GM18873 (cell line): ENCODE results near the gene PROCA1.
A peak's percentile ranks its signal among the peaks of the same experiment; 100 is the strongest.

ENCODE experiments used
- ATAC-seq: cut with Tn5 transposase; IDR thresholded peaks from one replicate; pipeline ENCODE4 v1.9.1; 2021; ENCODE audit warnings: mild to moderate bottlenecking, moderate library complexity, moderate number of reproducible peaks; ENCODE audit not compliant: unreplicated experiment, low FRiP score

Gene PROCA1

DNA sequence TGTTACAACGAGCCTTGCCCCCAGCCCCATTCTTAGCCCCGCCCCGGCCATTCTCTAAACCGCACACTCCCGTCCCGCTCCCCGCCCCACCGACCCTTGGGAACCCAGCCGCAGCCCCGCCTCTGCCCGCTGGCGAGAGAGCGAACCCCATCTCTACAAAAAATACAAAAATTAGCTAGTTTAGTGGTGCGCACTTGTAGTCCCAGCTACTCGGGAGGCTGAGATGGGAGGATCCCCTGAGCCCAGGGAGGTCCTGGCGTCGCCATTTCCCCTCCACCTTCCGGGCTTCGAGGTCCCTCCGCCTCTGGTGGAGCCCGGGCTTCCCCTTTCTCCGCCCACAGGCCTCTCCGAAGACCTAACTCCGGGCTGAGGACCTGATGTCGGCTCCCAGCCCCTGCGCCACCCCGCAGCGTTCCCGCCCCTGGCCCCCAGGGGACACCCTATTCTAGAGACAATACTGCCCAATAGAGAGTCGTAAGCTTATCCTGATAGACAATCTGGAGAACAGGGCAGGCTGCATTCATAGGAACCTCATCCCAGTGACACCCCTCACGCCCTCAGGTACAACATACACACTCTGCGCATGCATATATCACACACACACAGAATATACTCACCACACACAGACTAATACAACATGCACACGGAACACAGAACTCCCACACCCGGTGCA is 480 bp upstream of the PROCA1 start:
- ATAC-seq, result no peak

GRCh38 chr17:28710861-28711722 is 596 bp downstream of the PROCA1 start:
- peak; percentile 62 for ATAC-seq

- ATAC-seq, result no peak
Measured at GRCh38 chr17:28707339-28707720, 4.4 kb downstream of the PROCA1 start.

DNA sequence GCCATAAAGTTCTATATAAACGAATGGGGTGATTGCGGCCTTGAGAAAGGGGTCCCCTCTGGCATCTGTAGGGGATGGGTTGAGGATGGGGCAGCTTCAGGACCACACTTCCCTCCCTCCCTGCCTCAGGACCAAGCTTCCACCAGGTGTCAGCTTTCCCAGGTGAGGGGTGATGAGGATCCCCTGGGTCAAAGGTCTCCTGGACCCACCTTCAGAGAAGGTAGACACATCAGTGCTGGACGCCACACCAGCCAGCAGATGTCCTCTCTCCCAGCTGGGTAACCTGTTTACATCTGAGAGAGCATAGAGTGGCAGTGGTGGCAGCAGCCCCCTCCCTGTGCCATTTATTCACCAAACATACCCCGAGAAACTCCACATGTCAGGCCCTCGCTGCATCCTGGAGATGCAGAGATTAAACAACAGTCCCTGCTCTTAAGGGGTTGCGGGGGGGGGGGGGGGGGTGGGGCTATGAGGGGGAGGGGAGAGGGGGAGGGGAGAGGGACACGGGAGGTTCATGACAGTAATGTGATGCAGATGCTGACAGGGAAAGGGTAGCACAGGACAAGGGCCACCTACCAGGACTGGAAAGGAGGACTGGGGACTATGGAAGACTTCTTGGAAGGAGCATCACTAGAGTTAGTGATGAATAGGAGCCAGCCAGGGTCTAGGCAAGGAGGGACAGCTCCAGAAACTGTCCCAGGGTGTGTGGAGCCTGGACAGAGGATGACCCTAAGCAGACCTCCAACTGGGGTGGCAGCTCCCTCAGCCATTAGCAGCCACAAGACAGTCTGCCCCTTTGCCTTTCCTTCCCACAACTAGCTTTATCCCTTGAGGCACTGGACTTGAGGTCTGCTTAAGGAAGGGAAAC is 5.0 kb downstream of the PROCA1 start:
- no peak for ATAC-seq

DNA sequence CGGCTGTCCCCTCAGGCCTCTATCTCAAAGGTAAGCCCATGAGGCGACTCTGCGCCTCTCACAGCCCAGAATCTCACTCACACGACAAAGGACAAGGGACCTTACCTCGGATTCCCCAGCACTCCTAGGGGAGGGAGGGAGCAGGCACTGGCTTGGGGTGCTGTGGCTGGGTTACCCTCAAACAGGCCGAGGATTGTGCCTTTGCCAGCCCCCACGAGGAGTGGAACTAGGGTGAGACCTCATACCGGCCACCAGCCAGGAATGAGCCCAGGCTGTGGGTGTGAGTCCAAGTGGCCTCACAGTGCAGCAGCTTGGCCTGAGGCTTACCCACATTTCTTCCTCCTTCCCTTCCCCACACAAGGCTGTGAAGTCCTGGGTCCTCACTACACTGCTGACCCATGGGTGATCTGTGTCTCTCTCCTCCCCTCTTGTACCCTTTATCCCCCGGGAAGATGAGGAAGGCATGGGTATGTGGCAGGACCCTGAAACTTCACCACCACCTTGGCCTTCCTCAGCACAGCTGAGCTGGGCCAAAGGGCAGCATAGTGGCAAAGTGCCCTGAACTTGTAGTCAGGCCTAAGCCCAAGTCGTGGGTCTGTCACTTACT is 5.9 kb downstream of the PROCA1 start:
- ATAC-seq, result no peak

DNA sequence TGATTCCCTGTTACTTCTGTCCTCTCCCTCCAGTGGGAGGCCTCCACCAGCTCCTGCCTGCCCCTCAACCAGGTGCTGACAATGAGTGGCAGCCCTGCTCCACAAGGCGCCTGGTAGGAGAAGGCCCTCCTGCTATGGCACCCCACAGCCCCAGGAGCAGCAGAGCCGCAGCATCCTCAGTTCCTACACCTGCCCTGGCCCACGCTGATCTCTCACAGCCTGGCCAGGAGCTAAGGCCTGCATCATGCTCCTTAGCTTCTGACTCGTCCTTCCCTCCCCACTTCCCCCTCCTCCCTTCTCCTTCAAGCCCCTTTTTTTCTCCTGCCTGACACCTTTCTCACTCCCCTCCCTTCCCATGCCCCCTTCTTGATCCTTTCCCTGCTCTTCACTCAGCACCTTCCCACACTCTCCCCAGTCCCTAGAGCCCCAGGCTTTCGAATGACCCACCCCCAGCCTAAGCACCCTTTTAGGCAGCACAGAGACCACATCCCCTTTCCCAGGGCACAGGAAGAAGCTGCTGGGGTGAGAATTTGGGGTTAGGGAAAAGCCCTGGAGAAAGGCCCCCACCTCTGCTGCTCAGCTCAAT is 6.5 kb downstream of the PROCA1 start:
- ATAC-seq, result no peak

DNA sequence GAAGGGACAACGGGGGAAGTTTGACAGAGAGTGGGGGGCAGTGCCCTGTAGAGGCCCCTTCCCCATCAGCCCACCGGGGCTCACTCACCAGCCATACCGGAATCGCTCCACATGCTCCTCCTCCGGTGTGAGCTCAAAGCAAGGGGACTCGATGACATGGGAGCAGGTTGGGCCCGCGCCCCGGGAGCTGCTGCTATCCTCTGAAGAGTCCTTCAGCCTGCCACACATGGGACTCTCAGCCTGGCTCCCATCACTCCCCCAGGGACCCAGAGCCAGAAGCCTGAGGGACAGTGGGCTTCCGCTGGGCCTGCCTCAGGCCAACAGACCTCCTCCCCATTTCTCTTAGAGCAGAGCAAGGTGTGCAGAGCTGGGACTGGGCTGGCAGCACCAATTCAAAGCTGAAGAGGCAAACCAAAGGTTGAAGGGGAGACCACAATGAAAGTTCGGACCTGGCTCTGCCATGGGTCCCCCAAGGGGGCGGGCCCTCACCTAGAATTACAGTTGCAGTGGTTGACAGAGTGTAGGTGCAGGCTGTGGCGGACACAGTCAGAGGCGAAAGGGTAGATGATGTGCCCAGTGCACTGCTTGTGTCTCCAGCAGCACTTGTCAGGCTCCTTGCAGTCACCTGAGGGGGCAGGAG is 7.3 kb downstream of the PROCA1 start:
- no peak for ATAC-seq

GRCh38 chr17:28703552-28704218 is 8.0 kb downstream of the PROCA1 start:
- ATAC-seq, result no peak

DNA sequence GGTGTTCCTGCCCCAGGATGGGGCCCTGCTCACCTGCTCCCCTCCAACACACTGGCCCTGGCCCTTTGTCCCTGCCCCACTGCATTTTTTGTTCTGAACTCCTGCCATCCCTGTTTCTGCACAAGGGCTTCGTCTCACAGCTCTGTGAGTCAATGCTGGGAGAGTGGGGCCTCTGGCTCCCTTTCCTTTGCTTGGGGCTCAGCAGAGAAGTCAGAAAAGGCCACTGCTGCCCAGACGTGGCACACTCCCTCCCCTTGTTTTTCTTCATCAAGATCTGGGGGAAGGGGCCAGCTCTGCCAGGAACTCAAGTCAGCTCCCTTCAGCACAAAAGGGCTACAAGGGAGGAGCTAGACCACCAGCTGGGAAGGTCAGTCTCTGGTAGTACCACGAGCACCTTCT is 8.9 kb downstream of the PROCA1 start:
- no peak for ATAC-seq

DNA sequence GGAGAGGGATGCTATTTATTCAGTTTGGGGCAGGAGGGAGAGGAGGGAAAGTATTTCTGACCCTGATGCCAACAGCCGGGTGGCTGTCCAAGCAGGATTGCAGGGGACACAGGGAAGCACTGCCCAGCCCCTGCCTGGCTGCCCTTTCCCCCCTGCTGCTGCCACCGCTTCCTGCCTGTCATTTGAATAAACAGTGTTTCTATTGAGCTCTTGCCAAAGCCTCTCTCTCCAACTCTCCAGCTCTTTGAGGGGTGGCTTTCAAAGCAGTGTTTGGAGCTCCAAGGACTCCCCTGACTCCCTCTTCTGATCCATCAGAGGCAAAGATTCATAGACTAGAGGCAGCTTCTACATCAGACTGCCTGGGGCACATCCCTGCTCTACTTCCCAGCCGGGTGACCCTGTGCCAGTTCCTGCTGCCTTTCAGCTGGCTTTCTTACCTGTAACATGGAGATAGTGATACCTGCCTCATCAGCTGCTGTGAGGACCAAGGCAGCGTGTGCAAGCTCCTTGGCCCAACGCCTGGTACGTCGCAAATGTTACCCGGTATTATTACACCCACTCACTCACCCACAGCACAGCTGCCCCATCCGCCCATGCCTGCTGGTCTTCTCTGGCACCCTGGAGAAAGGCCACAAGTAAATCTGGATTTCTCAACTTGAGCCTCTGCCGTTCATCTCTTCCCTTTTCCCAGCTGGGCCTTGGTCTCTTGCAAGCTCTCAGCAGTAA is 9.5 kb downstream of the PROCA1 start:
- no peak for ATAC-seq

GRCh38 chr17:28700830-28701492 is 10.7 kb downstream of the PROCA1 start:
- ATAC-seq, result no peak

- no peak for ATAC-seq
Measured at GRCh38 chr17:28700278-28700677, 11.4 kb downstream of the PROCA1 start.

- ATAC-seq, result no peak
Measured at GRCh38 chr17:28698253-28698941, 13.3 kb downstream of the PROCA1 start.

DNA sequence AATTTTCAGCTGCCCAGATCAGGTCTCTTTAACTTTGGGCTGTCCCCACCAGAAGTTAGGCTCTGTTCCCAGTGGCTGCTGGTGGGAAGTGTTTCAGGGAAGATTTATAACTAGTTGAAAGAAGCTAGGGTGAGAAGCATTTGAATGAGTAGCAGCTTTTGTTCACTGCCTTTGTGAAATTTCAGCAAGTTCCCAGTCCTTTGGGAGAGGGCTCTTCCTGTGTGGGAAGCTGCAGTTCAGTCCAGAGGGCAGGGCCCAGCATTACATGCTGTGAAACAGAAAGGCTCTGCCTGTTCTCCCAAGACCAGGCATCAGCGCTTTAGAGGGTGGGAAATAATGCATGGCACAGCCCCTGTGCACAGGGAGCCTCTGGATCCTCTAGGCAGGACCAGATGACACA is 17.8 kb downstream of the PROCA1 start:
- ATAC-seq, result no peak

GRCh38 chr17:28689011-28689410 is 22.7 kb downstream of the PROCA1 start:
- ATAC-seq, result no peak

DNA sequence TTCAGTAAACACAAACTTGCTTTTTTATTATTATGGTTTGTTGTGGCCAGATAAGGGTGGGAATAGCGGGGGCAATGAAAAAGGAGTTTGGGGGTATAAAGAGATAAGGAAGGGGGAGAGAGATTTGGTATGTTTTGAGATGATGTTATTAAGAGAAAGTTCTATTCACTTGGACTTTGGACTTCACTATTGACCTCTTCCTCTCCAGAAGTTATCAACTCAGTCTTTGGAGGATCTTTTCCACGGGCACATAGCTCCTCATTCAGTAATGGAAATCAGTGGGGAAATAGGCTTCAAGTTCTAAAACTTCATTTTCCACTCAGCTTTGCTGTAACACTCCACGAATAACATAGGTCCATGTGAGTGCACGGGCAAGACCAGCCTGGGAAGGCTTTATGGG is 23.2 kb downstream of the PROCA1 start:
- no peak for ATAC-seq

- ATAC-seq, result no peak
Measured at GRCh38 chr17:28686296-28686695, 25.4 kb downstream of the PROCA1 start.

DNA sequence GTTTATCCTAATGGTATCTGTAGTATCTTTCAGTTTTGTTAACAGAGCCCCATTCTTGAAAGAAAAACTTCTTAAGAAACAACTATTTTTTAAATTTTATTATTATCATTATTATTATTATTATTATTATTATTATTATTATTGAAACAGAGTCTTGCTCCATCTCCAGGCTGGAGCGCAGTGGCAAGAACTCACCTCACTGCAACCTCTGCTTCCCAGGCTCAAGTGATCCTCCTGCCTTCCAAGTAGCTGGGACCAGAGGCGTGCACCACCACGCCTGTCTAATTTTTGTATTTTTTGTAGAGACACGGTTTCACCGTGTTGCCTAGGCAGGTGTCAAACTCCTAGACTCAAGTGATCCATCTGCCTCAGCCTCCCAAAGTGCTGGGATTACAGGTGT is 26.3 kb downstream of the PROCA1 start:
- ATAC-seq, result no peak
